GM12878 (cell line): ENCODE data around the gene CNNM2.

Source experiments
- MXI1 ChIP-seq: fragments of 150-350 bp; IDR thresholded peaks from 2 replicates; pipeline ENCODE4 v1.6.1; 2011; ENCODE audit warnings: low read depth, mild to moderate bottlenecking, inconsistent platforms, low read length, improper control_type of control experiment
- RAD21 ChIP-seq: IDR thresholded peaks from 2 replicates; pipeline ENCODE4 v1.6.1; 2011; ENCODE audit warnings: mild to moderate bottlenecking, low read depth, low read length, moderate library complexity; ENCODE audit not compliant: insufficient read depth
- SP1 ChIP-seq: IDR thresholded peaks from one replicate; pipeline ENCODE4 v1.6.1; 2011; ENCODE audit warnings: low read depth, low read length
- ZNF687 ChIP-seq: fragments of 450-650 bp; IDR thresholded peaks from 2 replicates; pipeline ENCODE4 v1.6.1; 2017; ENCODE audit warnings: mild to moderate bottlenecking, moderate library complexity

- TF ChIP-seq SP1 = no peak
- TF ChIP-seq RAD21 = no peak
- no peak for TF ChIP-seq MXI1
- TF ChIP-seq ZNF687 = no peak
Measured at GRCh38 chr10:103079946-103080345, 161.9 kb downstream of the CNNM2 start.
